Measurements from ENCODE around the gene RNASEH2A. TPM values are rescaled to one million over a fixed set of nuclear protein-coding genes. Genes with fewer than 3 reads are reported as not detected.

RNASEH2A gene
- total RNA-seq, 1 experiment from 2014 or later = 16.7 TPM

DNA sequence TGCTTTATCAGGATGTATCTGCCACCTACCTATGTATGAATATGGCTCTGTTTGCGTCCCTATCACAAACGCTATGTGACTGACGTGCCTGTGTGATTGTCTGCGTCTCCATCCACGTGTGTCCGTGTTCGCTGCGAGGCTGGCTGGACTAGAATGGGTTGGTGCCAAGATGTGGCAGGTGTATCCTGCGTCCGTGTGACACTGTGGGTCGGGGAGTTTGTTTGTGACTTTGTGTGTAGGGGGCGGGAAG is 24.3 kb upstream of the RNASEH2A start:
- H3K27ac Mint-ChIP-seq (ENCODE audit: low read depth, unreplicated experiment) = no peak overlapping the region
- no peaks in the 10 kb centered on the region for H3K27me3 Mint-ChIP-seq (ENCODE audit: insufficient read depth, unreplicated experiment)
- H3K36me3 Mint-ChIP-seq (ENCODE audit: insufficient read depth, unreplicated experiment) = no peaks in the 10 kb centered on the region
- peaks cover 5% of the 10 kb centered on the region for H3K4me1 Mint-ChIP-seq (ENCODE audit: insufficient read depth, unreplicated experiment)
- POLR2A ChIA-PET = interaction anchor here (0.6 to 2.7 kb wide), 7 partner anchors 12 to 196 kb away, joined by 3 to 91 read pairs (median 4); partner anchors contain the start of genes GCDH and JUNB
- no TSS peak for BruUV-seq (replicated peaks)
- TF ChIP-seq, protein P1, sequence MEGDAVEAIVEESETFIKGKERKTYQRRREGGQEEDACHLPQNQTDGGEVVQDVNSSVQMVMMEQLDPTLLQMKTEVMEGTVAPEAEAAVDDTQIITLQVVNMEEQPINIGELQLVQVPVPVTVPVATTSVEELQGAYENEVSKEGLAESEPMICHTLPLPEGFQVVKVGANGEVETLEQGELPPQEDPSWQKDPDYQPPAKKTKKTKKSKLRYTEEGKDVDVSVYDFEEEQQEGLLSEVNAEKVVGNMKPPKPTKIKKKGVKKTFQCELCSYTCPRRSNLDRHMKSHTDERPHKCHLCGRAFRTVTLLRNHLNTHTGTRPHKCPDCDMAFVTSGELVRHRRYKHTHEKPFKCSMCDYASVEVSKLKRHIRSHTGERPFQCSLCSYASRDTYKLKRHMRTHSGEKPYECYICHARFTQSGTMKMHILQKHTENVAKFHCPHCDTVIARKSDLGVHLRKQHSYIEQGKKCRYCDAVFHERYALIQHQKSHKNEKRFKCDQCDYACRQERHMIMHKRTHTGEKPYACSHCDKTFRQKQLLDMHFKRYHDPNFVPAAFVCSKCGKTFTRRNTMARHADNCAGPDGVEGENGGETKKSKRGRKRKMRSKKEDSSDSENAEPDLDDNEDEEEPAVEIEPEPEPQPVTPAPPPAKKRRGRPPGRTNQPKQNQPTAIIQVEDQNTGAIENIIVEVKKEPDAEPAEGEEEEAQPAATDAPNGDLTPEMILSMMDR (IDR thresholded peaks at IDR 0.05; ENCODE audit: unreplicated experiment) = no peak
- H3K4me3 Mint-ChIP-seq (ENCODE audit: unreplicated experiment) = peak overlapping the region; percentile 68
- CTCF ChIA-PET = interaction anchor here (0.6 to 2.0 kb wide), 3 partner anchors 14 to 65 kb away, joined by 4 to 8 read pairs (median 7); no protein-coding TSS in a partner anchor
- intact Hi-C loops (cut with micrococcal nuclease) = no loop called here
- DNase-seq (ENCODE audit: unreplicated experiment) = no peak
- H3K9me3 Mint-ChIP-seq (ENCODE audit: unreplicated experiment) = no peaks in the 10 kb centered on the region

DNA sequence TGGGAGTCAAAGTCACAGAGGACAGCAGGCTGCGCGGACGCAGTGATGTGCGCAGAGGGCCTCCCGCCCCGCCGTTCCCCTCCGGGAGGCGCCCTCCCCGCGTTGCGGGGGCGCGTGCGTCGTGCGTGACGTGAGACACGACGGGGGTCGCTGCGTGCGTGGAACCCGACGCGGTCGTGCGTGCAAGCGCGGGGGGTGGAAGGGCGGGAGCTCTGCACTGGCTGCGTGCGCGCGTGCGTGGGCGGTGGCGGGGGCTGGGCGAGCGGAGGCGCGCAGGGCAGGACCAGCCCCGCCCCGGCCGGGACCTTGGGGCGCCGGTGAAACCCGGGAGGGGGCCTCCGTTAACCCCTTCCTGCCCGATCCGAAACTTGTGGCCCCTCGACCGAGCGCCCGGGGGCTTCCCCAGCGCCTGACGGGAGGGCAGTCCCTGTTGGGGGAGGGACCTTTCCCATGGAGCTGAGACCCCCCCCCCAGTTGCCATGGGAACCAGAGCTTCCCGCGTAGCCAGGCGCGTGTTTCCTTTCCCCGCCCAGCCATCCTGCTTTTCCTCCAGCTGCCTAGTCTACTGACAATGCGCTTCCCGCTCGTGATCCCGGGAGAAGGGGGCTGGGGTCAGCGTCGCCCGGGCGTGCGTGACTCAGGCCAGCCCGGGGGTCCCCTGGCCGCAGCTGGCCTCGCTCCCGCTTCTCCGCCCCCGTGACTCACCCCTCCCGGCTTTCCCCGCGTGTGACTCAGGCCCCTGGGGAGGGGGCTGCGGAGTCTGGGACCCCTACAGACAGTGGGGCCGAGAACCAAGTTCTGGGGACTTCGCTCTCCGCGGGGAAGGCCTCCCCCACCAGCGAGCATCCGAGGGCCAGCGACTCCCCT is 23.7 kb upstream of the RNASEH2A start:
- no peaks in the 10 kb centered on the region for H3K27me3 Mint-ChIP-seq (ENCODE audit: insufficient read depth, unreplicated experiment)
- no peaks in the 10 kb centered on the region for H3K9me3 Mint-ChIP-seq (ENCODE audit: unreplicated experiment)
- TF ChIP-seq, protein P1 (IDR thresholded peaks at IDR 0.05; ENCODE audit: unreplicated experiment) = no peak
- H3K36me3 Mint-ChIP-seq (ENCODE audit: insufficient read depth, unreplicated experiment) = no peaks in the 10 kb centered on the region
- POLR2A ChIA-PET = interaction anchor here (0.5 to 2.7 kb wide), 13 partner anchors 11 to 370 kb away, joined by 3 to 91 read pairs (median 3); partner anchors contain the start of genes GCDH, GET3, JUNB and ZNF490
- H3K4me3 Mint-ChIP-seq (ENCODE audit: unreplicated experiment) = peak overlapping the region; percentile 68
- DNase-seq (ENCODE audit: unreplicated experiment) = peak; percentile 72
- intact Hi-C loops (cut with micrococcal nuclease) = no loop called here
- BruUV-seq (replicated peaks) = no TSS peak
- H3K4me1 Mint-ChIP-seq (ENCODE audit: insufficient read depth, unreplicated experiment) = peaks cover 5% of the 10 kb centered on the region
- H3K27ac Mint-ChIP-seq (ENCODE audit: low read depth, unreplicated experiment) = no peak overlapping the region
- CTCF ChIA-PET = interaction anchor here (0.6 to 2.0 kb wide), 6 partner anchors 10 to 104 kb away, joined by 3 to 8 read pairs (median 4); no protein-coding TSS in a partner anchor

DNA sequence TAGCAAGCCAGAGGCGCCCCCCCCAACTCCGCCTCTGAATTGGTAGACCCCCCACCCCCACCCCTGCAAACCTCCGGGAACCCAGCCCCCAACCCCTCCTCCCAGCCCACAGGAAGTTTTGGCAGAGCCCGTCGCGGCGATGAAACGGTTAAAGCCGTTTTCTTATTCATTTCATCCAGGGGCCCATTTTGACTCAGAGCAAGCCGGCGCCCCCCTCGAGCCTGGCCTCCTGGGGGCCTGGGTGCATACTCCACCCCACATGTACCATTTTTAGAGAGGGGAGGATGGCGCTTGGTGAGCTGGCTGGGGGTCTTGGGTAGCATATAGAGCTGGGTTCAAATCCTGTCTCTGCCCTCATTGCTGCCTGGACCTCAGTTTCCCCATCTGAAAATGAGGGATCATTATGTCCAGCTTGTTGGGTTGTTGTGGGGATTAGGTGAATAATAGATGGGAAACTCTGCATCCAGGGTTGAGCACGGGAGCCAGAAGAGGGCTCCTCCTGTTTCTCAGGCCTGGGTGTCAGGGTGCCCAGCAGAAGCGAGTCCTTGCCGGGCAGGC is 23.0 kb upstream of the RNASEH2A start:
- TF ChIP-seq, protein P1 (IDR thresholded peaks at IDR 0.05; ENCODE audit: unreplicated experiment) = no peak
- intact Hi-C loops (cut with micrococcal nuclease) = no loop called here
- Mint-ChIP-seq H3K9me3 (ENCODE audit: unreplicated experiment) (no peaks in the 10 kb centered on the region), H3K27ac (ENCODE audit: low read depth, unreplicated experiment) (no peak overlapping the region), H3K4me1 (ENCODE audit: insufficient read depth, unreplicated experiment) (peaks cover 7% of the 10 kb centered on the region), H3K36me3 (ENCODE audit: insufficient read depth, unreplicated experiment) (no peaks in the 10 kb centered on the region), H3K27me3 (ENCODE audit: insufficient read depth, unreplicated experiment) (no peaks in the 10 kb centered on the region), H3K4me3 (ENCODE audit: unreplicated experiment) (peak overlapping the region; percentile 68)
- POLR2A ChIA-PET = interaction anchor here (0.7 to 2.7 kb wide), 8 partner anchors 10 to 369 kb away, joined by 3 to 91 read pairs (median 3); partner anchors contain the start of genes GCDH, GET3, JUNB and ZNF490
- CTCF ChIA-PET = interaction anchor here (0.6 to 2.0 kb wide), 5 partner anchors 9 to 105 kb away, joined by 3 to 8 read pairs (median 5); no protein-coding TSS in a partner anchor
- no TSS peak for BruUV-seq (replicated peaks)
- DNase-seq (ENCODE audit: unreplicated experiment) = no peak

DNA sequence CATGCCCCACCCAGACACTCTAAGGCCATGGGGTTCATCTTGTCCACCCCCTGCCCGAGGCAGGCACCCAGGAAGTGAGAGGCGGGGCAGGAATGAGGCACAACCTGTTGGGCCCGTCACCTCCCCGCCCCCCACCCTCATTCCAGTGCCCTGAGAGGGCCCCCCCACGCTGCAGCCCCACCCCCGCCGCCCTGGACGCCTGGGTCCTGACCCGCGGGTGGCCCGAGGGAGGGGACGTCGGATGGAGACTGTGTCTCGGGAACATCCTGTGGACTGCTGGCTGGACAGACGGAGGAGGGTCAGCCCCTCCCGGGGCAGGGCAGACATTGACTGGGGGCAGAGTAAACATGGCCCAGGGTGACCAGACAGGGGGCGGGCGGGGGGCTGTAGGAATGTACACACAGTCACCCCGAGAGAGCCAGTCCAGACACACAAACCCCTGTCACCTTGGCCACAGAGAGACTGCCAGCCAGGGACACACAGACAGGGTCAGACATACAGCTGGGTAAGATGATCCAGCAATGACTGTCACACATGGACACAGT is 22.5 kb upstream of the RNASEH2A start:
- Mint-ChIP-seq H3K4me1 (ENCODE audit: insufficient read depth, unreplicated experiment) (peaks cover 9% of the 10 kb centered on the region), H3K27me3 (ENCODE audit: insufficient read depth, unreplicated experiment) (no peaks in the 10 kb centered on the region), H3K4me3 (ENCODE audit: unreplicated experiment) (peak overlapping the region; percentile 68), H3K9me3 (ENCODE audit: unreplicated experiment) (no peaks in the 10 kb centered on the region), H3K27ac (ENCODE audit: low read depth, unreplicated experiment) (no peak overlapping the region), H3K36me3 (ENCODE audit: insufficient read depth, unreplicated experiment) (no peaks in the 10 kb centered on the region)
- ChIA-PET POLR2A (interaction anchor here (0.7 to 2.7 kb wide), 4 partner anchors 9 to 84 kb away, joined by 3 to 91 read pairs (median 3); partner anchors contain the start of gene JUNB), CTCF (interaction anchor here (2.0 kb wide), 1 partner anchor 63 kb away, joined by 7 read pairs; no protein-coding TSS in a partner anchor)
- intact Hi-C loops (cut with micrococcal nuclease) = no loop called here
- TF ChIP-seq, protein P1 (IDR thresholded peaks at IDR 0.05; ENCODE audit: unreplicated experiment) = no peak
- peak; percentile 58 for DNase-seq (ENCODE audit: unreplicated experiment)
- no TSS peak for BruUV-seq (replicated peaks)
